ENCODE data around the gene CORO7.

The CORO7 gene

DNA sequence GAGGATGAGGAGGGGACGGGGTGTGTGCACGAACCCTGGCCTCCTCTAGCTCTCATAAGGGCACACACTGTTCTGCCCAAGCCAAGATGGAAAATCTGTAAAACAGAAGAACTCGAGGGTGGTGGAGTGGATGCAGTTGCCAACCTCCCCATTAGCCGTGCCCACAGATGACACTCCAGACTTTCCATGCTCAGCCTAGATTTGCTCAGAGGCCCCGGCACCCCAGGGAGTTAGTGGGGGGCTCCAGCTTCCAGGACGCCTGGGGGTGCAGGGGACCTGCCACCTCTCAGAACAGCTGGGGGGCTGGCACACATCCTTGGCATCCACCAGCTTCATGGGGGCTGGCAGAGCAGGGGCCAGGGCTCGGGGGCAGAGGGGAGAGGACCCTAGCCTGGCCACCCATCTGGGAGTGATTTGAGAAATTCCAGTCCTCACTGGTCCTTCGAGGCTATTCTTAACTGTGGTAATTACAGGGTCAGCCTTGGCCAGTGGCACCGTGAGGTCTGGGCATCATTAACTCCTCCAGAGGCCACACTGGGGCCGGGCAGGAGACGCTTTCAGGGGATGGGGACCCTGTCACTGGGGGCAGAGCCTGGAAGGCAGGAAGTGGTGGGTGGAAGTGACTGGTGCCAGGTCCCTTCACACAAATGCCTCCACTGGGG is 30.5 kb downstream of the CORO7 start:
- no peaks in the 10 kb centered on the region for H3K4me1 ChIP-seq (ENCODE audit: insufficient read depth, low read length, severe bottlenecking)
- H4K20me1 ChIP-seq (ENCODE audit: insufficient read depth, low read length): no peaks in the 10 kb centered on the region
- no peak for TF ChIP-seq EZH2 (IDR thresholded peaks at IDR 0.05; ENCODE audit: borderline replicate concordance, low read length)
- TF ChIP-seq, protein P1, sequence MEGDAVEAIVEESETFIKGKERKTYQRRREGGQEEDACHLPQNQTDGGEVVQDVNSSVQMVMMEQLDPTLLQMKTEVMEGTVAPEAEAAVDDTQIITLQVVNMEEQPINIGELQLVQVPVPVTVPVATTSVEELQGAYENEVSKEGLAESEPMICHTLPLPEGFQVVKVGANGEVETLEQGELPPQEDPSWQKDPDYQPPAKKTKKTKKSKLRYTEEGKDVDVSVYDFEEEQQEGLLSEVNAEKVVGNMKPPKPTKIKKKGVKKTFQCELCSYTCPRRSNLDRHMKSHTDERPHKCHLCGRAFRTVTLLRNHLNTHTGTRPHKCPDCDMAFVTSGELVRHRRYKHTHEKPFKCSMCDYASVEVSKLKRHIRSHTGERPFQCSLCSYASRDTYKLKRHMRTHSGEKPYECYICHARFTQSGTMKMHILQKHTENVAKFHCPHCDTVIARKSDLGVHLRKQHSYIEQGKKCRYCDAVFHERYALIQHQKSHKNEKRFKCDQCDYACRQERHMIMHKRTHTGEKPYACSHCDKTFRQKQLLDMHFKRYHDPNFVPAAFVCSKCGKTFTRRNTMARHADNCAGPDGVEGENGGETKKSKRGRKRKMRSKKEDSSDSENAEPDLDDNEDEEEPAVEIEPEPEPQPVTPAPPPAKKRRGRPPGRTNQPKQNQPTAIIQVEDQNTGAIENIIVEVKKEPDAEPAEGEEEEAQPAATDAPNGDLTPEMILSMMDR (IDR thresholded peaks at IDR 0.05; ENCODE audit: low read length): no peak

DNA sequence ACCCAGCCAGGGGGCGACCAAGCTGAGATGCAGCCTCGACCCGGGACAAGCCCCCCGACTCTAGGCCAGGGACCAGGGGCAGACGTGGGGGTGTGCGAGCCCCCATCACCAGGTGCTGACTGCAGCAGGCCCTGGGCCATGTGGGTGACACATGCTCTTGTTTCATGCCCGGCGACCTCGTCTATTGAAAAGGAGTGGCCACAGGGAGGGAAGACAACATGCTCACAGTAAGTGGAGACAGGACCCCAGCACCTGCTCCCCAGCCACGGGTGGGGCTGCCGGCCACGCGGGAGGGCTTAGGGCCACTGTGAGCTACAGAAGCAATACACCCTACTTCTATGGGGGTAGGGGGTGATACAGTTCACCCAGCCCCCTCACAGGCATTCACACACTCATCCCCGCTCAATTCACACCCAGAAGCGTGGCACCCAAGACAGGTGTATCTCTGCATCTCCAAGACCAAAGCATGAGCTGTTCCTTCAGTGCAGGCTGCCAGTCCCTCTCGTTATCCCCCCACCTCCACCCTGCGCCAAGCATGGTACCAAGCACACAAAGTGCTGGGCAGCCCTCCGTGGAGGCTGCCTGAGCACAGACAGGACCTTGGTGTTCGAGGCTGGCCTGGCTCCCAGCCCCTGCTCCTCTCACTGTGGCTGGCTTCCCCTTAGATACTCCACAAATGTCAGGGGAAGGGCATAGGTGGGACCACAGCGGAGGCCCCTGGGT is 31.2 kb downstream of the CORO7 start:
- H3K36me3 ChIP-seq (ENCODE audit: insufficient read depth, low read length): peaks cover 43% of the 10 kb centered on the region

More for the DNA sequence above, 30.5 kb downstream of the CORO7 start:
- Histone ChIP-seq H3F3A (ENCODE audit: insufficient read depth, low read length) (no peaks in the 10 kb centered on the region), H3K9me2 (ENCODE audit: low read depth, low read length) (no peaks in the 10 kb centered on the region), H3K79me2 (ENCODE audit: insufficient read depth, low read length) (no peaks in the 10 kb centered on the region), H3K4me3 (ENCODE audit: low read depth, low read length, poor library complexity, severe bottlenecking) (no peak overlapping the region), H3K27me3 (ENCODE audit: insufficient read depth, low read length) (no peaks in the 10 kb centered on the region), H3K9me3 (ENCODE audit: low read length) (no peaks in the 10 kb centered on the region), H3K9ac (ENCODE audit: low read length) (no peak overlapping the region), H3K36me3 (ENCODE audit: insufficient read depth, low read length) (peaks cover 50% of the 10 kb centered on the region), H3K27ac (ENCODE audit: low read depth, low read length, poor library complexity, severe bottlenecking) (no peak overlapping the region), H2AFZ (ENCODE audit: low read length) (no peak overlapping the region), H3K4me2 (ENCODE audit: low read length) (no peak overlapping the region)

DNA sequence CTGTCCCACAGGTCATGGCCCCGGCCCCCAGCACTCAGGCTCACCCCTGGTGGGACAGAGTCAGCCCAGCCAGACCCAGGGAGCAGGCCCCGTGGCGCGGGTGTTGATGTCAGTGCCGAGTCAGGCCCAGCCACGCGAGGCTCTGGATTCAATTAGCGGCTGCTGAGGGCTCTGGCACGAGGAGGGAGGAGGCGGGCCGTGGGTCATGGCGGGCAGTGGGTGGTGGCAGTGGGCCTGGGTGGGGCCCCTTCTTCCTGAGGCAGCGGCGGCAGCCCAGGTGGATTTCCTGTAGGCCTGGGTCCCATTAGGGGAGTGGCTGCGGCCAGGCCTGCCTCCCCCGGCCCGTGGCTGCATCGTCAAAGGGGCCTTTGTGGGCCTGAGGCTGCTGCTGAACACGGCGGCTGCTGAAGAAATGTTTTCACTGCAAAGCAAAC is 31.9 kb downstream of the CORO7 start:
- no peaks in the 10 kb centered on the region for H3K4me1 ChIP-seq (ENCODE audit: insufficient read depth, low read length, severe bottlenecking)
- no peak overlapping the region for H3K4me3 ChIP-seq (ENCODE audit: low read depth, low read length, poor library complexity, severe bottlenecking)
- no peaks in the 10 kb centered on the region for H3K27me3 ChIP-seq (ENCODE audit: insufficient read depth, low read length)
- no peaks in the 10 kb centered on the region for H4K20me1 ChIP-seq (ENCODE audit: insufficient read depth, low read length)
- no peak overlapping the region for H3K9ac ChIP-seq (ENCODE audit: low read length)
- H3K36me3 ChIP-seq (ENCODE audit: insufficient read depth, low read length): peaks cover 36% of the 10 kb centered on the region
- no peak overlapping the region for H3K4me2 ChIP-seq (ENCODE audit: low read length)
- H3K9me2 ChIP-seq (ENCODE audit: low read depth, low read length): no peaks in the 10 kb centered on the region
- no peak for TF ChIP-seq EZH2 (IDR thresholded peaks at IDR 0.05; ENCODE audit: borderline replicate concordance, low read length)
- TF ChIP-seq, protein P1 (IDR thresholded peaks at IDR 0.05; ENCODE audit: low read length): no peak
- H3K27ac ChIP-seq (ENCODE audit: low read depth, low read length, poor library complexity, severe bottlenecking): no peak overlapping the region
- no peaks in the 10 kb centered on the region for H3K79me2 ChIP-seq (ENCODE audit: insufficient read depth, low read length)
- H3F3A ChIP-seq (ENCODE audit: insufficient read depth, low read length): no peaks in the 10 kb centered on the region
- no peaks in the 10 kb centered on the region for H3K9me3 ChIP-seq (ENCODE audit: low read length)
- no peak overlapping the region for H2AFZ ChIP-seq (ENCODE audit: low read length)

More for the DNA sequence above, 31.2 kb downstream of the CORO7 start:
- Histone ChIP-seq H2AFZ (ENCODE audit: low read length) (no peak overlapping the region), H3K27me3 (ENCODE audit: insufficient read depth, low read length) (no peaks in the 10 kb centered on the region), H3K9me2 (ENCODE audit: low read depth, low read length) (no peaks in the 10 kb centered on the region), H3K4me3 (ENCODE audit: low read depth, low read length, poor library complexity, severe bottlenecking) (no peak overlapping the region), H3K79me2 (ENCODE audit: insufficient read depth, low read length) (no peaks in the 10 kb centered on the region), H4K20me1 (ENCODE audit: insufficient read depth, low read length) (no peaks in the 10 kb centered on the region), H3K4me1 (ENCODE audit: insufficient read depth, low read length, severe bottlenecking) (no peaks in the 10 kb centered on the region), H3K9me3 (ENCODE audit: low read length) (no peaks in the 10 kb centered on the region), H3K9ac (ENCODE audit: low read length) (no peak overlapping the region), H3F3A (ENCODE audit: insufficient read depth, low read length) (no peaks in the 10 kb centered on the region), H3K27ac (ENCODE audit: low read depth, low read length, poor library complexity, severe bottlenecking) (no peak overlapping the region), H3K4me2 (ENCODE audit: low read length) (no peak overlapping the region)
- TF ChIP-seq, protein P1 (IDR thresholded peaks at IDR 0.05; ENCODE audit: low read length): no peak
- TF ChIP-seq EZH2 (IDR thresholded peaks at IDR 0.05; ENCODE audit: borderline replicate concordance, low read length): no peak
